HepG2 (cell line): ENCODE measurements around the gene MAFF. TPM values are rescaled to one million over a fixed set of nuclear protein-coding genes. Genes with fewer than 3 reads are reported as not detected.

ENCODE experiments used
- AKAP8 ChIP-seq: sonication (generic); formaldehyde crosslinking; IDR thresholded peaks from 2 replicates; pipeline ENCODE4 v1.5.1; 2020; ENCODE audit warnings: mild to moderate bottlenecking, missing genetic modification reagents
- BCL6 ChIP-seq: IDR thresholded peaks from 2 replicates; pipeline ENCODE4 v1.6.1; 2016; ENCODE audit warnings: missing genetic modification reagents, missing compliant biosample characterization
- BHLHE40 ChIP-seq: IDR thresholded peaks from 2 replicates; pipeline ENCODE4 v1.6.1; 2011; ENCODE audit warnings: low read length, improper control_type of control experiment
- CEBPB ChIP-seq: IDR thresholded peaks from 2 replicates; pipeline ENCODE4 v1.6.1; 2011; ENCODE audit warnings: low read depth, low read length, improper control_type of control experiment, borderline replicate concordance
- CEBPG ChIP-seq: IDR thresholded peaks from 2 replicates; pipeline ENCODE4 v1.6.1; 2016
- CREM ChIP-seq, 2 experiments: sonication (generic) in 1 of 2; formaldehyde crosslinking in 1 of 2; IDR thresholded peaks; 2 replicates each; pipeline versions ENCODE4 v1.4.0 to v1.6.1; 2016 to 2020; ENCODE audit warnings: antibody characterized with exemption in 1 of 2, mild to moderate bottlenecking in 1 of 2, missing genetic modification reagents in 1 of 2
- DNMT3B ChIP-seq: conservative IDR thresholded peaks from 2 replicates; pipeline ENCODE4 v1.6.1; 2016; ENCODE audit warnings: missing biosample characterization, control low read depth
- FOXP1 ChIP-seq, 2 experiments: fragments of 450-650 bp in 1 of 2; IDR thresholded peaks; 2 replicates each; pipeline ENCODE4 v1.6.1; 2017 to 2018; ENCODE audit warnings: antibody characterized with exemption in 1 of 2
- FOXP4 ChIP-seq: sonication (generic); formaldehyde crosslinking; IDR thresholded peaks from 2 replicates; pipeline ENCODE4 v1.4.0; 2020; ENCODE audit warnings: missing genetic modification reagents
- GATAD2A ChIP-seq: IDR thresholded peaks from 2 replicates; pipeline ENCODE4 v1.6.1; 2016
- HDAC1 ChIP-seq: sonication (generic); formaldehyde crosslinking; IDR thresholded peaks from 2 replicates; pipeline ENCODE4 v1.5.1; 2020; ENCODE audit warnings: mild to moderate bottlenecking, missing genetic modification reagents
- HNRNPL ChIP-seq: fragments of 200-400 bp; formaldehyde crosslinking; IDR thresholded peaks from 2 replicates; pipeline ENCODE4 v1.6.1; 2017; ENCODE audit warnings: mild to moderate bottlenecking, low read depth, low read length
- KDM5A ChIP-seq: fragments of 200-600 bp; sonication (generic); IDR thresholded peaks from 2 replicates; pipeline ENCODE4 v1.7.0; 2018; ENCODE audit warnings: antibody characterized with exemption, mild to moderate bottlenecking, low read length, borderline replicate concordance
- KDM5B ChIP-seq: sonication (generic); formaldehyde crosslinking; IDR thresholded peaks from 2 replicates; pipeline ENCODE4 v1.4.0; 2020; ENCODE audit warnings: missing genetic modification reagents, mild to moderate bottlenecking, borderline replicate concordance
- KLF16 ChIP-seq, 2 experiments: sonication (generic) in 1 of 2; formaldehyde crosslinking in 1 of 2; IDR thresholded peaks; 2 replicates each; pipeline versions ENCODE4 v1.6.1 to v1.8.0; 2016 to 2023; ENCODE audit warnings: missing genetic modification reagents in 2 of 2, missing compliant biosample characterization in 1 of 2
- LCORL ChIP-seq, 2 experiments: fragments of 450-650 bp in 1 of 2; sonication (generic) in 1 of 2; formaldehyde crosslinking in 1 of 2; IDR thresholded peaks; 2 replicates each; pipeline versions ENCODE4 v1.5.0 to v1.6.1; 2017 to 2020; ENCODE audit warnings: antibody characterized with exemption in 1 of 2, missing genetic modification reagents in 1 of 2
- MEF2D ChIP-seq: sonication (generic); formaldehyde crosslinking; IDR thresholded peaks from 2 replicates; pipeline ENCODE4 v1.5.1; 2020; ENCODE audit warnings: mild to moderate bottlenecking, missing genetic modification reagents
- NR2F6 ChIP-seq, 2 experiments: IDR thresholded peaks; 2 replicates each; pipeline ENCODE4 v1.6.1; 2016; ENCODE audit warnings: antibody characterized with exemption in 1 of 2, mild to moderate bottlenecking in 1 of 2
- PHF21A ChIP-seq: sonication (generic); formaldehyde crosslinking; IDR thresholded peaks from 2 replicates; pipeline ENCODE4 v1.5.0; 2020; ENCODE audit warnings: mild to moderate bottlenecking, missing genetic modification reagents
- POGZ ChIP-seq: sonication (generic); formaldehyde crosslinking; IDR thresholded peaks from 2 replicates; pipeline ENCODE4 v1.4.0; 2020; ENCODE audit warnings: mild to moderate bottlenecking, missing genetic modification reagents
- PRPF4 ChIP-seq: fragments of 200-400 bp; formaldehyde crosslinking; IDR thresholded peaks from 2 replicates; pipeline ENCODE4 v1.6.1; 2016; ENCODE audit warnings: low read length, low read depth; ENCODE audit not compliant: poor library complexity, severe bottlenecking
- RFX1 ChIP-seq: fragments of 450-650 bp; IDR thresholded peaks from 2 replicates; pipeline ENCODE4 v1.6.1; 2017
- SAP130 ChIP-seq: IDR thresholded peaks from 2 replicates; pipeline ENCODE4 v1.6.1; 2016; ENCODE audit warnings: low read depth
- SMAD3 ChIP-seq: sonication (generic); formaldehyde crosslinking; IDR thresholded peaks from 2 replicates; pipeline ENCODE4 v1.4.0; 2020; ENCODE audit warnings: missing genetic modification reagents
- SOX6 ChIP-seq, 2 experiments: fragments of 450-650 bp in 1 of 2; sonication (generic) in 1 of 2; formaldehyde crosslinking in 1 of 2; IDR thresholded peaks; 2 replicates each; pipeline versions ENCODE4 v1.4.0 to v1.6.1; 2017 to 2020; ENCODE audit warnings: antibody characterized with exemption in 1 of 2, mild to moderate bottlenecking in 1 of 2, missing genetic modification reagents in 1 of 2
- STAG1 ChIP-seq: sonication (generic); formaldehyde crosslinking; IDR thresholded peaks from 2 replicates; pipeline ENCODE4 v1.4.0; 2020; ENCODE audit warnings: missing genetic modification reagents
- ZNF121 ChIP-seq: sonication (generic); formaldehyde crosslinking; IDR thresholded peaks from 2 replicates; pipeline ENCODE4 v1.5.0; 2020; ENCODE audit warnings: mild to moderate bottlenecking, missing genetic modification reagents
- ZNF550 ChIP-seq: sonication (generic); formaldehyde crosslinking; IDR thresholded peaks from 2 replicates; pipeline ENCODE4 v1.4.0; 2020; ENCODE audit warnings: mild to moderate bottlenecking, missing genetic modification reagents, borderline replicate concordance
- ZNF776 ChIP-seq: sonication (generic); formaldehyde crosslinking; IDR thresholded peaks from 2 replicates; pipeline ENCODE4 v1.4.0; 2020; ENCODE audit warnings: mild to moderate bottlenecking, missing genetic modification reagents
- ZNF839 ChIP-seq: sonication (generic); formaldehyde crosslinking; IDR thresholded peaks from 2 replicates; pipeline ENCODE4 v1.4.0; 2020; ENCODE audit warnings: missing genetic modification reagents, mild to moderate bottlenecking, borderline replicate concordance
- polyA plus RNA-seq, 8 experiments: library from polyadenylated mRNA; depleted of rRNA in 3 of 8; stranded (reverse) in 7 of 8; unstranded in 1 of 8; fragments of >200 nt; fragmentation: Illumina TruSeq in 4 of 8; extraction: Trizol in 4 of 8; gene quantifications; 2 replicates each; pipeline versions ENCODE4 v1.2.1 to v1.2.3, GENCODE V29; 2011 to 2016; ENCODE audit warnings: low read depth in 4 of 8, missing spikeins in 1 of 8, mixed read lengths in 1 of 8; ENCODE audit not compliant: insufficient read depth in 1 of 8
- total RNA-seq, 5 experiments: library from RNA; depleted of rRNA; stranded (reverse); fragments of >200 nt; fragmentation: Illumina TruSeq; extraction: Trizol; gene quantifications; 2 replicates each; pipeline ENCODE4 v1.2.3, GENCODE V29; 2016; ENCODE audit warnings: low read depth in 1 of 5

MAFF gene
- total and polyA plus RNA-seq, 2 of the 13 experiments (the other 11 are each of a cell fraction or from before 2014, with no cell fraction given): 5.4 to 14.3 TPM

GRCh38 chr22:38187413-38188212, 14.2 kb upstream of the MAFF start (continued):
- TF ChIP-seq ZNF121 (CRISPR knock-in tag): peak; percentile 89
- 0 out of 2 replicates have a peak, but pooled peaks have one; percentile 35 for TF ChIP-seq SMAD3 (CRISPR knock-in tag)
- TF ChIP-seq ZNF550: no peak
- TF ChIP-seq GATAD2A (CRISPR knock-in tag): peak; percentile 88
- TF ChIP-seq CEBPG (CRISPR knock-in tag): peak; percentile 77
- 0 out of 2 replicates have a peak, but pooled peaks have one; percentile 29 for TF ChIP-seq HDAC1 (CRISPR knock-in tag)
- no peak for TF ChIP-seq LCORL (IDR thresholded peaks at IDR 0.05)
- TF ChIP-seq LCORL (CRISPR knock-in tag; IDR thresholded peaks at IDR 0.05): peak; percentile 35; the same call in 1 of the 2 replicates
- TF ChIP-seq HNRNPL: no peak
- TF ChIP-seq NR2F6 (IDR thresholded peaks at IDR 0.05): peak; percentile 83
- TF ChIP-seq NR2F6 (CRISPR knock-in tag; IDR thresholded peaks at IDR 0.05): peak; percentile 67
- 0 out of 2 replicates have a peak, but pooled peaks have one; percentile 29 for TF ChIP-seq DNMT3B (CRISPR knock-in tag)
- TF ChIP-seq ZNF839 (CRISPR knock-in tag): no peak
- TF ChIP-seq FOXP1 (IDR thresholded peaks at IDR 0.05): no peak
- TF ChIP-seq FOXP1 (CRISPR knock-in tag; IDR thresholded peaks at IDR 0.05): peak; percentile 95
- peak; percentile 89 for TF ChIP-seq FOXP4 (CRISPR knock-in tag)
- TF ChIP-seq MEF2D (CRISPR knock-in tag): 0 out of 2 replicates have a peak, but pooled peaks have one; percentile 31
- TF ChIP-seq BHLHE40: peak; percentile 87
- TF ChIP-seq AKAP8 (CRISPR knock-in tag): no peak
- TF ChIP-seq POGZ (CRISPR knock-in tag): no peak
- TF ChIP-seq BCL6 (CRISPR knock-in tag): peak; percentile 49
- TF ChIP-seq CEBPB: peak; percentile 76
- no peak for TF ChIP-seq SOX6 (IDR thresholded peaks at IDR 0.05)
- TF ChIP-seq SOX6 (CRISPR knock-in tag; IDR thresholded peaks at IDR 0.05): peak; percentile 77
- no peak for TF ChIP-seq ZNF776 (CRISPR knock-in tag)
- TF ChIP-seq PRPF4: no peak
- TF ChIP-seq KDM5A: no peak
- TF ChIP-seq CREM (IDR thresholded peaks at IDR 0.05): peak; percentile 40; the same call in 1 of the 2 replicates
- TF ChIP-seq CREM (CRISPR knock-in tag; IDR thresholded peaks at IDR 0.05): no peak
- TF ChIP-seq RFX1: no peak
- TF ChIP-seq STAG1 (CRISPR knock-in tag): no peak
- TF ChIP-seq KLF16 (CRISPR knock-in tag; IDR thresholded peaks at IDR 0.05): peak in 1 of 2 experiments; percentile 33; a peak in 1 of 4 replicates
- no peak for TF ChIP-seq KDM5B (CRISPR knock-in tag)
- TF ChIP-seq SAP130 (CRISPR knock-in tag): peak; percentile 49; the same call in 1 of the 2 replicates
- TF ChIP-seq PHF21A (CRISPR knock-in tag): peak; percentile 61; the same call in 1 of the 2 replicates
